HEK293T (cell line): Measurements from ENCODE around the gene STMP1.

ENCODE experiments used
- FOXM1 ChIP-seq: fragments of 450-650 bp; IDR thresholded peaks from 2 replicates; pipeline ENCODE4 v1.6.1; 2017; ENCODE audit warnings: mild to moderate bottlenecking, borderline replicate concordance
- SP1 ChIP-seq: fragments of 450-650 bp; IDR thresholded peaks from 2 replicates; pipeline ENCODE4 v1.6.1; 2017
- TARDBP ChIP-seq: fragments of 450-650 bp; IDR thresholded peaks from 2 replicates; pipeline ENCODE4 v1.6.1; 2016

DNA sequence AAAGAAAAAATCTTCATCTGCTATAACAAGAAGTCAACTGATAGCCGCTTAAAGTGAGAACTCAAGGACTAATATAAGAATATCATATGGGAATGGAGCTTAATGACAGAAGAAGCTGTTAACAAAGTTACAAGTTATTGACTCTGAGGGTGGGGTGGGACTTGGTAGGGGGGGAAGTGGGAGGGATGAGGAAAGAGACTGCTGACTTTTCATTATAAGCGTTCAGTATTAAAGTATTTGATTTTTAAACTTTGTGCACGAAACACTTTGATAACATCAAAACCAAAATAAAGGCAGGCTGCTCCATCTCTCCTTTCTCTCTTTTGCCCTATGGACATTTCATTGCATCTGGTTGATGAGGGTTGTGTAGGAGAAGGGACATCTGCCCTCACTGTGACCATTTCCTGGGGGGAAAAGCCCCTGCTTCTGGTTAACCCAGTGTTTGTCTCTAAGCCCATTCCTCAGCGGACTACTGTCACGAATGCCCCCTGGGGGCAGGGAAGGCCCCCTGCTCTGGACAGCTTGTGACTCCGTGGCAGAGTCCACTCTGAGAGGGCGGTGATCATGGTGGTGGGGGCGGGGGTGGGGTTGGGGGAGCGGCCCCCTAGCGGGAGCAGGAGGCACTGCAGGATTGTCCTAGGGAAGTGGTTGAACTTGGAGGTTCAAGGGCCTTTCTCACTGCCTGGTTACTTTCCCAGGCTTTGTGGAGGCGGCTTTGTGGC lies 48.3 kb downstream of the STMP1 start:
- TF ChIP-seq FOXM1 (no peak), SP1 (no peak), TARDBP (no peak)
